ENCODE measurements around the gene DNM3.

Gene DNM3

DNA sequence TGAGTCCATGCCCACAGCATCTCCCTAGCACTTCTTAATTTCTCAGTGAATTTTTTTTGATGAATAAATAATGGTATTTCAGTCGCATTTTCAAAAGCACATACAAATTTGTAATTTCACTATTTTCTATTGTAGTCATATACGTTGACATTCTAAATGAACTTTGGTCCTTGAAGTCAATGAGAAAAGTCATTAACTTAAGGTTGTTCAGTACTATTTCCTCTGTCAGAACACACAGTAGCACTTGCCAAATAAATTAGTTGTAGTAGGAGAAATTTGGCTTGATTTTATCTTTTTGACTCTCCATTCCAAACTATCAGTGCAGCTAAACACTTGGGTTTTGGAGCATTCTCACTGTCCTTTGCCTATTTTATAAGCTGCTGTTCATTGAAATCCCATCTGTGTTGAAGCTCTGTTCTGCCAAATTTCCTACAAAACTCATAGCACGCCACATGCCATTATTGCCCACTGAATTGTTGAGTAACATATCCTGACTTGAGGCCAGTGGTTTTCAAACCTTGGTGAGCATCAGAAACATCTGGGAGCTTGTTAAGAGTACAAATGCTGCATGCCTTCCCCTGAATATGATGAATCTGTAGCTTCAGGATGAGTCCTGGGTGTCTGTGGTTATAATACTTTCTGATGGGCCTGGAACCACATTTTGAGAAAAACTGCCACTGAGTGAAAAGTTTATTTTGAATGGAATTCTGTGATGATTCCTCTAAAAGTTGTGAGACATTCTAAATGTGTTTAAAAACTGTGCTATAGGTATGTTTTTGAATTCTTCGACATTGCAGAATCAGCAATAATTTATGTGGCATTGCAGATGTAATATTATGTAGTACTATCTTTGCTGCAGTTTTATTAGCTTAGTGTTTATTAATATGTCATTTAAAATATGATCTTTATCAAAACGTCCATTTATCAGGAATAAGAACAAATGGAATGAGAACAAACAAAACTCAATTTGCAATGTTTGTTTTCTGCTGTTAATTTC lies 78.9 kb downstream of the DNM3 start:
- no peak for DNase-seq (ENCODE audit: low spot score)

DNA sequence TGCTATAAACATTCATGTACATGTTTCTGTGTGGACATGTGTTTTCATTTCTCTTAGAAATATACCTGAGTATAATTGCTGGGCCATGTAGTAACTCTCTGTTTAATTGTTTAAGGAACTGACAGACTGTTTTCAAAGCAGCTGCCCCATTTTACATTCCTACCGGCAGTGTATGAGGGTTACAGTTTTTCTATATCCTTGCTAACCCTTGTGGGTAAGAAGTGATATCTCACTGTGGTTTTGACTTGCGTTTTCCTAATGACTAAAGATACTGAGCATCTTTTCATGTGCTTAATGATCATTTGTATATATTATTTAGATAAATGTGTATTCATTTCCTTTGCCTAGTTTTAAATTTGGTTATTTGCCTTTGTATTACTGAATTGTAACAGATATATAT lies 81.7 kb downstream of the DNM3 start:
- DNase-seq (ENCODE audit: low spot score), result no peak

GRCh38 chr1:171929121-171929520 lies 87.8 kb downstream of the DNM3 start:
- DNase-seq (ENCODE audit: low spot score), result no peak

DNA sequence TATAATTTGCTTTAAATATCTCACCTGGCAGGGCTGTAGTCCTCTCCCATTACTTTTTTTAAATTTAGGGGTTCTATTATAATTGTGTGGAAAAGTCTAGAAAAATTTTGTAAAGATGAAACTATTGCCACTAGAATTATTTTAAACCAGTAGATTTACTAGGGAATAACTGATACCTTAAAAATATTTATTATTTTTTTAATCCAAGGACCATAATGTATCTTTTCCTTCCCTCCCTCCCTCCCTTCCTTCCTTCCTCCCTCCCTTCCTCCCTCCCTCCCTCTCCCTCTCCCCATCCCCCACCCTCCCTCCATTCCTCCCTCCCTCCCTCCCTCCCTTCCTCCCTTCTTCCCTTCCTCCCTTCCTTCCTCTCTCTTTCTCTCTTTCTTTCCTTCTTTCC lies 90.5 kb downstream of the DNM3 start:
- DNase-seq (ENCODE audit: low spot score), result no peak

GRCh38 chr1:171934664-171935063 lies 93.4 kb downstream of the DNM3 start:
- DNase-seq (ENCODE audit: low spot score), result no peak

DNA sequence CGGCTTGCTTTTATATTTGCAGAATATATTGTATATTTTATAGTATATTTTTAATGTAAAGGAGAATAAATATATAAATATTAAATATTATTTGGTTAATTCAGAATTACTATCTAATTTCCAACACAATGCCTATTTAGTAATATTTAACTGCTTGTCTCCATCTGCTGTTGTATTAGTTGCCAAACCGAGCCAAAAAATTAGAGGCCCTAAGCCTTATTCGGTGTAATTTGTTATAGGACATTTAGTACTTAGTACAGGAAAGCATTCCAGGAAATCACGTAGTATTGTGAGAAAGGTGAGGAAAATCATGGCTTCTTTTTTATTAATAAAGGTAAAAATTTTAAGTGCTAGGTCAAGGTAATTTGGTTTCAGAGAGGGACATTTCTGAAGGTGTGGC lies 93.8 kb downstream of the DNM3 start:
- DNase-seq (ENCODE audit: low spot score), result no peak

- no peak for DNase-seq (ENCODE audit: low spot score)
These were observed 94.4 kb downstream of the DNM3 start for GRCh38 chr1:171935664-171936063.

GRCh38 chr1:171937938-171938337 lies 96.6 kb downstream of the DNM3 start:
- no peak for DNase-seq (ENCODE audit: low spot score)

DNA sequence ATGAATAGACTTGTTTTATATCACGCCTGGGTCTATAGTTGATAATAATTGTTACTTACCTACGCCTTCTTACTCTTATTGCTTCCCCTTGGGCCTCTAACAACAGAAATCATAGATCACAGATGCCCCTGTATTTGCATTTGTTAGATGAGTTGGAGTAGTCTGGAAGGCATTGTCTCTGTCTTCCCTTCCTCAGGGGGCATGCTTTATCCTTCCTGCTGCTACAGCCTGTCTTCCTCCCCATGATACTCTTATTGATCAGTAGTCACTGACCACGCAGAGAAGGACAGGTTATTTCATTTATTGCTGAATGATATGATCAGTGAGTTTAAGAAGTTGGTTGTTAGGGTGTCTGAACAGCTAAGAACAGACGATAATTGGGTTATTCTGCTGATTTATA lies 98.4 kb downstream of the DNM3 start:
- no peak for DNase-seq (ENCODE audit: low spot score)

GRCh38 chr1:171940368-171940767 lies 99.1 kb downstream of the DNM3 start:
- no peak for DNase-seq (ENCODE audit: low spot score)

DNA sequence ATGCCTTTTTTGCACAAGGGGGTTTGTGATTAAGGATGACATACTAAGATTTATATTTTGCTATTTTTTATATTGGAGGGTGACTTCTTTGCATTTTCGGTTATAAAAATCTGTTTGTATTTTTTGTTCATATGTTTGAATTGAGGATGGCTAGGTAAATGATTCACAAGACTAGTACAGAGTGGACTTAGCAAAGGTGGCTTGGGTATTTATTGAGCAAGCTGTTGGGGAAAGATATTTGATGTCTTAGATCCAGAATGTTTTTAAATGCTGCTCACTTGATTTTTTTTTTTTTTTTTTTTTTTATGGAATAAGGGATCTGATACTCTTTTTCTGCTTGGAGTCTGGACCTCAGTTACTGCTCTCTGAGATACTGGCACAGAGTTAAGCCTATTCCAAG lies 100.6 kb downstream of the DNM3 start:
- DNase-seq (ENCODE audit: low spot score), result no peak

DNA sequence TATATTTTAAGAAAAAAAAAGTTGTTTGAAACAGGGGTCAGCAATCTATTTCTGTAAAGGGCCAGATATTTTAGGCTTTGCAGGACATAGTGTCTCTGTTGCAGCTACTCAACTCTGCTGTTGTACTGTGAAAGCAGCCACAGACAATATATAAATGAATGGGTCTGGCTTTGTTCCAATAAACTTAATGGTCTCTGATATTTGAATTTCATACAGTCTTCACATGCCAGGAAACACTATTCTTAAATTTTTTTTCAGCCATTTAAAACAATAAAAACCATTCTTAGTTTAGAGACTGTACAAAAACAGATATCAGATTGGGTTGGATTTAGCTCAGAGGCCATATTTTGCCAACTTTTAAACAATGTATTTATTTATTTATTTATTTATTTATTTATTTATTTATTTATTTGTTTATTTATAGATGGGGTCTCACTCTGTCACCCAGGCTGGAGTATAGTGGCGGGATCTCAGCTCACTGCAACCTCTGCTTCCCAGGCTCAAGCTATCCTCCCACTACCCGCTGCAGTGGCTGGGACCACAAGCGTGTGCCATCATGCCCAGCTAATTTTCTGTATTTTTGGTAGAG lies 102.8 kb downstream of the DNM3 start:
- DNase-seq (ENCODE audit: low spot score), result no peak

DNA sequence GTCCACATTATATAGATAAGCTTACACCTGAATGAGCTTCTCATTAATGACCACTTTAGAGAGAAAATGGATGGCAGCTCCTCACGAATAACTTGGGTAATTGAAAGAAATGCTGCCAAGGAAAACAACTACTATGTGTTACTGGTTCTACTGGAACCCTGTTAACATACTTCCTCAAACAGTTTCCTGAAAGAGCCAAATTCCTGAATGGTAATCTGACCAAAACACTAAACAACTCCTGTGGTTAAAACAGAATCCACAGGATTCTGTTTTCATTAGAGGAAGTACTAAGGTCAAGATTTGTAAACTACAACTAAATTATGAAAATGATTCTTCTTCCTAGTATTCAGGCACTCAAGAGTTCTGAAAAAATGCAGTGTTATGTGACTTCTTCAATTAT lies 107.2 kb downstream of the DNM3 start:
- no peak for DNase-seq (ENCODE audit: low spot score)

DNA sequence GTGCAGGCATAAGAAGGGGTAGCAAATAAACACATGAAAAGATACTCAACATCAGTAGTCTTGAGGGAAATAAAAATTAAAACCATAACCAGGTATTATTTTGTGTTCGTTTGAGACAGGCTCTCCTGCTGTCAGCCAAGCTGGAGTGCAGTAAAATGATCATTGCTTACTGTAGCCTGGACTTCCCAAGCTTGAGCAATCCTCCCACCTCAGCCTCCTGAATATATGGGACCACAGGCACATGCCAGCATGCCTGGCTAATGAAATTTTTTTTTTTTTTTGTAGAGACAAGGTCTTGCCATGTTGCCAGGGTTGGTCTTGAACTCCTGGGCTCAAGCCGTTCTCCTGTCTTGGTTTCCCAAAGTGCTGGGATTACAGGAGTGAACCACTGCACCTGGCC lies 108.0 kb downstream of the DNM3 start:
- DNase-seq (ENCODE audit: low spot score), result no peak

- DNase-seq (ENCODE audit: low spot score), result no peak
These were observed 112.5 kb downstream of the DNM3 start for GRCh38 chr1:171953835-171954234.

- DNase-seq (ENCODE audit: low spot score), result no peak
These were observed 113.1 kb downstream of the DNM3 start for GRCh38 chr1:171954361-171954760.

GRCh38 chr1:171961861-171962260 lies 120.6 kb downstream of the DNM3 start:
- no peak for DNase-seq (ENCODE audit: low spot score)

DNA sequence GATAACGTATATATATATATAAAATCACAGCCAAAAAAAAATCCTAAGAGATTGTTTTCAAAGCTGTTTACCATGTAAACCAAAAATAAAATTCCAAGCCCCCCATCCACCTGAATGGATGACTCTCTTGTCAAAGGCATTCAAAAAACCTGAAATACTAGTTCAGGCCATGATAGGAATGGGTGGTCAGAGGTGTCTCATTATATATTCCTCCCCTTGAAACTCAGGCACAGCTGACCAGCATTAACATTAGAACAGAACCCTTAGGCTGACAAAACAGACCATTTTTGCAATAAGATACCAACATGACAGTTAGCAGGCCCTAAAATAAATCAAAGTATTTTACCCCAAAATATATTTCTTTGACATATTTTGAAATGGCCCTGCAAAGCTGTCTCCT lies 122.5 kb downstream of the DNM3 start:
- no peak for DNase-seq (ENCODE audit: low spot score)

GRCh38 chr1:171965777-171966176 lies 124.5 kb downstream of the DNM3 start:
- no peak for DNase-seq (ENCODE audit: low spot score)

- DNase-seq (ENCODE audit: low spot score), result no peak
These were observed 125.3 kb downstream of the DNM3 start for GRCh38 chr1:171966426-171967220.

GRCh38 chr1:171969226-171969625 lies 127.9 kb downstream of the DNM3 start:
- no peak for DNase-seq (ENCODE audit: low spot score)

DNA sequence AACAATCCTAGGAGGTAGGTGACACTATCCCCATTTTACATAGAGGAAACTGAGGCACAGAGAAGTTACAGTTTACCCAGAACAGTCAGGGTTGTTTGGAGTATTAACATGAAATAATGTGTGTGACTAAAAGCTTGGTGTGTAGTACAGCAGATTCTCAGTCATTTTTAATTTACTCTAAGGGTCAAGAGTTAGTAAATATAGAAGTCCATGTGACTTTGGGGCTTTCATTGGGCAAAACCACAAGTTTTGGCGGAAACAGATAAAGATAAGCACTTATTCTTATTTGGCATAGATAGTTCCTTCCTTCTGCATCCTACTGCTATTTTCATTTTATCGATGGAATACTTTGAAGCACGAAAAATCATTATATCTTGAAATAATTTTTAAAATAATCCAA lies 128.5 kb downstream of the DNM3 start:
- no peak for DNase-seq (ENCODE audit: low spot score)
